HEK293T (cell line): ENCODE measurements around the gene HSPG2.

ENCODE experiments used
- BHLHE40 ChIP-seq: fragments of 450-650 bp; IDR thresholded peaks from 2 replicates; pipeline ENCODE4 v1.6.1; 2016; ENCODE audit warnings: mild to moderate bottlenecking, moderate library complexity, borderline replicate concordance
- CTBP1 ChIP-seq: fragments of 450-650 bp; IDR thresholded peaks from 2 replicates; pipeline ENCODE4 v1.6.1; 2016; ENCODE audit warnings: borderline replicate concordance
- ELF4 ChIP-seq: fragments of 450-650 bp; IDR thresholded peaks from 2 replicates; pipeline ENCODE4 v1.6.1; 2017; ENCODE audit warnings: antibody characterized with exemption
- LEF1 ChIP-seq: fragments of 450-650 bp; IDR thresholded peaks from 2 replicates; pipeline ENCODE4 v1.6.1; 2017; ENCODE audit warnings: mild to moderate bottlenecking, borderline replicate concordance
- SP1 ChIP-seq: fragments of 450-650 bp; IDR thresholded peaks from 2 replicates; pipeline ENCODE4 v1.6.1; 2017
- SUZ12 ChIP-seq: fragments of 450-650 bp; IDR thresholded peaks from 2 replicates; pipeline ENCODE4 v1.6.1; 2016; ENCODE audit warnings: mild to moderate bottlenecking
- TF ChIP-seq, protein P1 (sequence below): fragments of 450-650 bp; IDR thresholded peaks from 2 replicates; pipeline ENCODE4 v1.6.1; 2016

DNA sequence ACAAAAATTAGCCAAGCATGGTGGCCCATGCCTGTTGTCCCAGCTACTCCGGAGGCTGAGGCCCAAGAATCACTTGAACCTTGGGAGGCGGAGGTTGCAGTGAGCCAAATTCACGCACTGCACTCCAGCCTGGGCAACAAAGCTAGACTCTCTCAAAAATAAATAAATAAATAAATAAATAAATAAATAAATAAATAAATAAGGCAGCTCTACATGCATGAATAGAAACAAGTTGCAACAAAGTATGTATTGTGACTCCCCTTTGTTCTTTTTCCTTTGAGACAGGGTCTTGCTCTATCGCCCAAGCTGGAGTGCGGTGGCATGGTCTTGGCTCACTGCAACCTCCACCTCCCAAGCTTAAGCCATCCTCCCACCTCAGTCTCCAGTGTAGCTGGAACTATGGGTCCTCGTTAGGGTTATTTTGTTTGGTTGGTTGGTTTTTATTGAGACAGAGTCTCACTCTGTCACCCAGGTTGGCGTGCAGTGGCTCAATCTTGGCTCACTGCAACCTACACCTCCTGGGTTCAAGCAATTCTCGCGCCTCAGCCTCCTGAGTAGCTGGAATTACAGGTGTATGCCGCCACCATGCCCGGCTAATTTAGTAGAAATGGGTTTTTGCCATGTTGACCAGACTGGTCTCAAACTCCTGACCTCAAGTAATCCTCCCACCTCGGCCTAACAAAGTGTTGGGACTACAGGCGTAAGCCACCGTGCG is 162.1 kb downstream of the HSPG2 start:
- TF ChIP-seq BHLHE40 (no peak), SP1 (no peak), CTBP1 (no peak), LEF1 (no peak), ELF4 (no peak), SUZ12 (no peak)
- TF ChIP-seq, protein P1, sequence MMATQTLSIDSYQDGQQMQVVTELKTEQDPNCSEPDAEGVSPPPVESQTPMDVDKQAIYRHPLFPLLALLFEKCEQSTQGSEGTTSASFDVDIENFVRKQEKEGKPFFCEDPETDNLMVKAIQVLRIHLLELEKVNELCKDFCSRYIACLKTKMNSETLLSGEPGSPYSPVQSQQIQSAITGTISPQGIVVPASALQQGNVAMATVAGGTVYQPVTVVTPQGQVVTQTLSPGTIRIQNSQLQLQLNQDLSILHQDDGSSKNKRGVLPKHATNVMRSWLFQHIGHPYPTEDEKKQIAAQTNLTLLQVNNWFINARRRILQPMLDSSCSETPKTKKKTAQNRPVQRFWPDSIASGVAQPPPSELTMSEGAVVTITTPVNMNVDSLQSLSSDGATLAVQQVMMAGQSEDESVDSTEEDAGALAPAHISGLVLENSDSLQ, result no peak
